Activated CD4-positive, alpha-beta T cell treated with anti-CD3 and anti-CD28 coated beads for 48 hours (primary cell): Measurements from ENCODE around the gene ASB7.

Experiments used
- DNase-seq: peaks from one replicate; pipeline ENCODE4 v3.0.0-alpha.2; 2020

The ASB7 gene

GRCh38 chr15:100598655-100599054 lies 3.7 kb upstream of the ASB7 start:
- DNase-seq, result no peak

- DNase-seq, result peak; percentile 66
Measured at GRCh38 chr15:100601163-100601562, 1.2 kb upstream of the ASB7 start.

- DNase-seq, result no peak
Measured at GRCh38 chr15:100601617-100602063, 749 bp upstream of the ASB7 start.

GRCh38 chr15:100602823-100603393 lies 519 bp downstream of the ASB7 start:
- DNase-seq, result peak; percentile 65

- no peak for DNase-seq
Measured at GRCh38 chr15:100612539-100612938, 10.2 kb downstream of the ASB7 start.

GRCh38 chr15:100613208-100613607 lies 10.8 kb downstream of the ASB7 start:
- no peak for DNase-seq

- DNase-seq, result no peak
Measured at GRCh38 chr15:100614336-100614735, 11.9 kb downstream of the ASB7 start.

GRCh38 chr15:100614918-100615317 lies 12.5 kb downstream of the ASB7 start:
- no peak for DNase-seq

GRCh38 chr15:100615801-100616200 lies 13.4 kb downstream of the ASB7 start:
- no peak for DNase-seq

GRCh38 chr15:100616700-100617099 lies 14.3 kb downstream of the ASB7 start:
- DNase-seq, result no peak

- DNase-seq, result no peak
Measured at GRCh38 chr15:100623301-100623700, 20.9 kb downstream of the ASB7 start.

GRCh38 chr15:100627789-100628395 lies 25.5 kb downstream of the ASB7 start:
- DNase-seq, result peak; percentile 68

- DNase-seq, result no peak
Measured at GRCh38 chr15:100628746-100629145, 26.4 kb downstream of the ASB7 start.

- DNase-seq, result no peak
Measured at GRCh38 chr15:100631831-100632230, 29.4 kb downstream of the ASB7 start.

GRCh38 chr15:100633763-100634075 lies 31.3 kb downstream of the ASB7 start:
- no peak for DNase-seq

GRCh38 chr15:100635406-100636071 lies 33.1 kb downstream of the ASB7 start:
- no peak for DNase-seq

- no peak for DNase-seq
Measured at GRCh38 chr15:100638177-100638730, 35.9 kb downstream of the ASB7 start.

GRCh38 chr15:100642213-100642949 lies 40.0 kb downstream of the ASB7 start:
- DNase-seq, result no peak

- no peak for DNase-seq
Measured at GRCh38 chr15:100642950-100643338, 40.6 kb downstream of the ASB7 start.

GRCh38 chr15:100645671-100646070 lies 43.3 kb downstream of the ASB7 start:
- DNase-seq, result no peak

- DNase-seq, result no peak
Measured at GRCh38 chr15:100648951-100649350, 46.6 kb downstream of the ASB7 start.

- DNase-seq, result no peak
Measured at GRCh38 chr15:100650685-100651084, 48.3 kb downstream of the ASB7 start.

GRCh38 chr15:100651253-100651652 lies 48.9 kb downstream of the ASB7 start:
- DNase-seq, result no peak

GRCh38 chr15:100652116-100652515 lies 49.7 kb downstream of the ASB7 start:
- no peak for DNase-seq
